A673 (cell line): ENCODE measurements around the gene HDGF.

ENCODE experiments used
- CTCF ChIP-seq: fragments of 300-800, 200-600 bp; sonication (generic); conservative IDR thresholded peaks from 2 replicates; pipeline ENCODE4 v1.5.1; 2017; ENCODE audit warnings: low read depth, mild to moderate bottlenecking, antibody characterized with exemption, low read length, moderate library complexity, mixed read lengths
- EZH2 ChIP-seq: fragments of 200-600 bp; sonication (generic); IDR thresholded peaks from 2 replicates; pipeline ENCODE4 v1.6.1; 2017; ENCODE audit warnings: borderline replicate concordance, low read depth, mild to moderate bottlenecking, mixed read lengths, antibody characterized with exemption, low read length; ENCODE audit not compliant: poor library complexity, severe bottlenecking

DNA sequence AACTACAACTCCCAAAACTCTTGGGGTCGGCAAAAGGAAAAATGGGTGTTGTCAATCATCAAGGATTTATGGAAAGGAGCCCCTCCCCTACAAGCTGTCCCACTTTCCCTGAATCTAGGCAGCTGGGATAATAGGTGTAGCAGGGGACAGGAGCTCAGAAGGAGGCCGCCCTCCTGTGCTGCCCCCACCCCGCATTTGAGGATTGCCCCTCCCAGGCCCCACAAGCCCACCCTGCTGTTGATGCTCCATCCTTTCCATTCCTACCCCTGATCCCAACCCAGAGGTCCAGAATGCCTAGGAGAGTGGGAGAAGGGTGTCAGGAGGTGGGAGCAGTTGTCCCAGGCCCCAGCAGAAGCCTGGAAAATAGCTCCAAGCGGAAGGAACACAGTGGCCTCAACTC, 8.7 kb downstream of the HDGF start:
- TF ChIP-seq CTCF = no peak
- TF ChIP-seq EZH2 = no peak
